Nephron (organoid): ENCODE results near the gene U2AF2.
A peak's percentile ranks its signal among the peaks of the same experiment; 100 is the strongest.

Experiments
- H3K27ac Mint-ChIP-seq, 3 experiments: 2 replicates each; pipeline ENCODE4 v1.8.0; 2020; ENCODE audit warnings: mixed read lengths in 3 of 3, mild to moderate bottlenecking in 2 of 3, moderate library complexity in 1 of 3
- H3K27me3 Mint-ChIP-seq: 2 replicates; pipeline ENCODE4 v1.8.0; 2021; ENCODE audit warnings: low read depth, mild to moderate bottlenecking, moderate library complexity, mixed read lengths
- H3K36me3 Mint-ChIP-seq: 2 replicates; pipeline ENCODE4 v1.8.0; 2020; ENCODE audit warnings: low read depth, mixed read lengths
- H3K4me1 Mint-ChIP-seq: 2 replicates; pipeline ENCODE4 v1.8.0; 2020; ENCODE audit warnings: mixed read lengths
- H3K4me3 Mint-ChIP-seq, 3 experiments: 2 replicates each; pipeline ENCODE4 v1.8.0; 2020; ENCODE audit warnings: mild to moderate bottlenecking in 3 of 3, mixed read lengths in 3 of 3, moderate library complexity in 2 of 3
- H3K9me3 Mint-ChIP-seq: 2 replicates; pipeline ENCODE4 v1.8.0; 2020; ENCODE audit warnings: mixed read lengths
- CTCF ChIP-seq, 3 experiments: fragments of 200-600 bp; sonication (generic); IDR thresholded peaks; one replicate each; pipeline ENCODE4 v1.5.0; 2021; ENCODE audit warnings: antibody characterized with exemption in 3 of 3; ENCODE audit not compliant: unreplicated experiment in 3 of 3

Gene U2AF2

GRCh38 chr19:55671054-55671378, 16.2 kb downstream of the U2AF2 start:
- TF ChIP-seq CTCF (IDR thresholded peaks at IDR 0.05; ENCODE audit: unreplicated experiment in 3 of 3): no peak
- Mint-ChIP-seq H3K27me3 (no peaks in the 10 kb centered on the region), H3K9me3 (no peaks in the 10 kb centered on the region), H3K4me3 (peak overlapping the region in 1 of 3 experiments; percentile 14), H3K4me1 (peaks cover 24% of the 10 kb centered on the region), H3K36me3 (peaks cover 55% of the 10 kb centered on the region), H3K27ac (peak overlapping the region in 1 of 3 experiments; percentile 24)

DNA sequence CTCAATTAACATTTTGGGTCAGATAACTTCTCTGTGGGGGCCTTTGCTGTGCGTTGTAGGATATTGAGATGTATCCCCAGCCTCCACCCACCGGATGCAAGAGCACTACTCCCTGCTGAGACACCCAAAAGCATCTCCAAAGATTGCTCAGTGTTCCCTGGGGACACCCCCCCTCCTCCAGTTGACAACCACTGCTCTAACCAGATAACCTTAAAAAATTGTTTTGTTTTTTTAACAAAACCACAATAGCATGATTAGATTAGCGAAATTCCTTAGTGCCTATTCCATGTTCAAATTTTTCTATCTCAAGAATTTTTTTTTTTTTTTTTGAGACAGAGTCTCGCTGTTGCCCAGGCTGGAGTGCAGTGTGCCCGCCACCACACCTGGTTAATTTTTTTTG, 17.6 kb downstream of the U2AF2 start:
- peak overlapping the region; percentile 48 to 64 (median 61) for H3K4me3 Mint-ChIP-seq
- no peak for TF ChIP-seq CTCF (IDR thresholded peaks at IDR 0.05; ENCODE audit: unreplicated experiment in 3 of 3)
- peaks cover 38% of the 10 kb centered on the region for H3K4me1 Mint-ChIP-seq
- no peaks in the 10 kb centered on the region for H3K27me3 Mint-ChIP-seq
- H3K9me3 Mint-ChIP-seq: no peaks in the 10 kb centered on the region
- H3K27ac Mint-ChIP-seq: peak overlapping the region in 1 of 3 experiments; percentile 32
- peaks cover 47% of the 10 kb centered on the region for H3K36me3 Mint-ChIP-seq

GRCh38 chr19:55673465-55673864, 18.6 kb downstream of the U2AF2 start:
- Mint-ChIP-seq H3K27ac (peak overlapping the region; percentile 10 to 63 (median 27)), H3K4me1 (peaks cover 44% of the 10 kb centered on the region), H3K9me3 (no peaks in the 10 kb centered on the region), H3K27me3 (no peaks in the 10 kb centered on the region), H3K36me3 (peaks cover 48% of the 10 kb centered on the region), H3K4me3 (peak overlapping the region; percentile 41 to 73 (median 44))
- no peak for TF ChIP-seq CTCF (IDR thresholded peaks at IDR 0.05; ENCODE audit: unreplicated experiment in 3 of 3)

- Mint-ChIP-seq H3K36me3 (peaks cover 52% of the 10 kb centered on the region), H3K9me3 (no peaks in the 10 kb centered on the region), H3K4me3 (peak overlapping the region; percentile 41 to 73 (median 44)), H3K27ac (peak overlapping the region; percentile 10 to 63 (median 27)), H3K4me1 (peaks cover 44% of the 10 kb centered on the region), H3K27me3 (no peaks in the 10 kb centered on the region)
- no peak for TF ChIP-seq CTCF (IDR thresholded peaks at IDR 0.05; ENCODE audit: unreplicated experiment in 3 of 3)
Measured at GRCh38 chr19:55673889-55674288, 19.1 kb downstream of the U2AF2 start.

DNA sequence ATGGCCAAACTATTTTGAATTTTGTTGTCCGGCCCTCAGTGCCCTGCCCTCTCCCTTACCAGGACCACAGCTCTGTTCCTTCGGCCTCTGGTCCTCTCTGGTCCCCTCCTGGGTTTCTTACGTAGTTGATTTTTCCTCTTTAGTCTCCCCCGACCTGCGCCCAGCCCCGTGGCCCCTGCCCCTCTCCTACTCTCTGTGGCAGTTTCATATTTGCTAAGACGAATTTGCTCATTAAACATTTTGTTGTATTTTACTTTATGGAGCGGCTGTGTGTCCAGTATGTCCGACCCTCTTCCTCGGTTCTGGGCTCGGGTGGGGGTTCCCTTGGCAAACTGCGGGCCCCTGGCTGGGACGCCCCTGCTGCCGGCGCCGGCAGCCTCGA, 19.6 kb downstream of the U2AF2 start:
- H3K4me1 Mint-ChIP-seq: peaks cover 44% of the 10 kb centered on the region
- H3K9me3 Mint-ChIP-seq: no peaks in the 10 kb centered on the region
- peak overlapping the region in 2 of 3 experiments; percentile 65 to 68 for H3K27ac Mint-ChIP-seq
- H3K27me3 Mint-ChIP-seq: no peaks in the 10 kb centered on the region
- peak overlapping the region; percentile 73 to 82 (median 79) for H3K4me3 Mint-ChIP-seq
- peaks cover 52% of the 10 kb centered on the region for H3K36me3 Mint-ChIP-seq
- TF ChIP-seq CTCF (IDR thresholded peaks at IDR 0.05; ENCODE audit: unreplicated experiment in 3 of 3): no peak

DNA sequence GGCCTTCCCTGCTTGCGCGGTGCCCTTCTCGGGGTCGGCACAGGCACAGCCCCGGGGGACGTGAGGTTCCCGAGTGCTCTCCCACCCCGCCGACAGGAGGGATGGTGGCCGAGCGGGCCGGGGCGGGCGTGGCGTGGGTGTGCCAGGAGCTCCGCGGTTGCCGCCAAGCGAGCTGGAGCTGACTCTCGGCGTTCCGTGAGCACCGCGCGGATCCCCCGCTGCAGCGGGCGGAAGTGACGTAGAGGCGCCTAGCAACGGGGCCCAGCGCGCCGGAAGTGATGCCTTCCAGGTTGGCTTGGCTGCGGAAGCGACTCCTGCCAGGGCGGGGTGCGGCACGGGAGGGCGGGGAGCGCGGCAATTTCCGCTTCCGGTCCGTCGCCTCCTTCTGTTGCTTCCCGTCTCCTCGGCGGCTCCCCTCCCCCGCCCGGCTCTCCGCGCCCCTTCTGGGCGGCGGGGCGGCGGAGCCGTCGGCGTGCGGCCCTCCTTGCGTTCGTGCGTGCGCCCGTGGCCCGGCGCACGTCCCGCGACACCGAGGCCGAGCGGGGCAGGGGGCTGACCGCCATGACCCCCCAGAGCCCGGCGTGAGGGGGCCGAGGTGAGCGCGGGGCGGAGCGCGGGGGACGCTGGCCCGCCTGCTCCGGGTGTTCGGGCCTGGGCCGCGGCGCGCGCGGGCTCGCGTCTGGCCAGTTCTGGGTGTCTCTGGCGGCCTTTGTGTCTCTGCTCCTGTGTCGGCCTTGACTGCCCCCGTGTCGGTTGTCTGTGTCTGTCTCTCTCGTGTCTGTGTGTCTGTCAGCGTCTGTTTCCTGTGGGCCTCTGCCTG, 20.2 kb downstream of the U2AF2 start, which contains the start of gene EPN1:
TSS of gene EPN1 (plus strand) at position 386 of the 820 bp plus-strand sequence. CDS start 3,402 bp downstream, outside the sequence.
- H3K36me3 Mint-ChIP-seq: peaks cover 54% of the 10 kb centered on the region
- H3K4me3 Mint-ChIP-seq: peak within 1 kb of the TSS; percentile 95 to 98 (median 97)
- peaks cover 44% of the 10 kb centered on the region for H3K4me1 Mint-ChIP-seq
- peak within 1 kb of the TSS; percentile 69 to 94 (median 92) for H3K27ac Mint-ChIP-seq
- no peak for TF ChIP-seq CTCF (IDR thresholded peaks at IDR 0.05; ENCODE audit: unreplicated experiment in 3 of 3)
- H3K27me3 Mint-ChIP-seq: no peaks in the 10 kb centered on the region
- no peaks in the 10 kb centered on the region for H3K9me3 Mint-ChIP-seq
